Measurements from ENCODE around the gene APOE.

DNA sequence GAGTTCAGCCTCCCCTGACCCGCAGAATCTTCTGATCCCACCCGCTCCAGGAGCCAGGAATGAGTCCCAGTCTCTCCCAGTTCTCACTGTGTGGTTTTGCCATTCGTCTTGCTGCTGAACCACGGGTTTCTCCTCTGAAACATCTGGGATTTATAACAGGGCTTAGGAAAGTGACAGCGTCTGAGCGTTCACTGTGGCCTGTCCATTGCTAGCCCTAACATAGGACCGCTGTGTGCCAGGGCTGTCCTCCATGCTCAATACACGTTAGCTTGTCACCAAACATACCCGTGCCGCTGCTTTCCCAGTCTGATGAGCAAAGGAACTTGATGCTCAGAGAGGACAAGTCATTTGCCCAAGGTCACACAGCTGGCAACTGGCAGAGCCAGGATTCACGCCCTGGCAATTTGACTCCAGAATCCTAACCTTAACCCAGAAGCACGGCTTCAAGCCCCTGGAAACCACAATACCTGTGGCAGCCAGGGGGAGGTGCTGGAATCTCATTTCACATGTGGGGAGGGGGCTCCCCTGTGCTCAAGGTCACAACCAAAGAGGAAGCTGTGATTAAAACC, 1.1 kb upstream of the APOE start:
- TF ChIP-seq, protein P1, sequence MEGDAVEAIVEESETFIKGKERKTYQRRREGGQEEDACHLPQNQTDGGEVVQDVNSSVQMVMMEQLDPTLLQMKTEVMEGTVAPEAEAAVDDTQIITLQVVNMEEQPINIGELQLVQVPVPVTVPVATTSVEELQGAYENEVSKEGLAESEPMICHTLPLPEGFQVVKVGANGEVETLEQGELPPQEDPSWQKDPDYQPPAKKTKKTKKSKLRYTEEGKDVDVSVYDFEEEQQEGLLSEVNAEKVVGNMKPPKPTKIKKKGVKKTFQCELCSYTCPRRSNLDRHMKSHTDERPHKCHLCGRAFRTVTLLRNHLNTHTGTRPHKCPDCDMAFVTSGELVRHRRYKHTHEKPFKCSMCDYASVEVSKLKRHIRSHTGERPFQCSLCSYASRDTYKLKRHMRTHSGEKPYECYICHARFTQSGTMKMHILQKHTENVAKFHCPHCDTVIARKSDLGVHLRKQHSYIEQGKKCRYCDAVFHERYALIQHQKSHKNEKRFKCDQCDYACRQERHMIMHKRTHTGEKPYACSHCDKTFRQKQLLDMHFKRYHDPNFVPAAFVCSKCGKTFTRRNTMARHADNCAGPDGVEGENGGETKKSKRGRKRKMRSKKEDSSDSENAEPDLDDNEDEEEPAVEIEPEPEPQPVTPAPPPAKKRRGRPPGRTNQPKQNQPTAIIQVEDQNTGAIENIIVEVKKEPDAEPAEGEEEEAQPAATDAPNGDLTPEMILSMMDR (conservative IDR thresholded peaks at IDR 0.05; ENCODE audit: low read depth, low read length) = peak; percentile 44
- TF ChIP-seq EZH2 (IDR thresholded peaks at IDR 0.05; ENCODE audit: borderline replicate concordance, low read depth, low read length, poor library complexity, severe bottlenecking) = no peak

All from A673 (cell line).